GM18951 (cell line): Measurements from ENCODE around the gene IFT81.

ENCODE experiments used
- POLR2A ChIP-seq: IDR thresholded peaks from 4 replicates; pipeline ENCODE4 v1.6.1; 2011; ENCODE audit warnings: mild to moderate bottlenecking; ENCODE audit not compliant: insufficient read length, insufficient read depth; ENCODE audit errors: extremely low read depth
- in situ Hi-C: fragments of 300-500 bp; cut with MboI; formaldehyde crosslinking; loops from one replicate; pipeline ENCODE4 v1.12.0; 2022; ENCODE audit warnings: low sequenced_read_pairs, mixed read lengths, inconsistent platforms; ENCODE audit not compliant: unreplicated experiment

The IFT81 gene

GRCh38 chr12:110222433-110222832 is 98.3 kb downstream of the IFT81 start:
- in situ Hi-C loops: no loop called here
- no peak for TF ChIP-seq POLR2A

GRCh38 chr12:110223777-110224378 is 99.7 kb downstream of the IFT81 start:
- no peak for TF ChIP-seq POLR2A
- in situ Hi-C loops: no loop called here

- TF ChIP-seq POLR2A: no peak
- in situ Hi-C loops: loop anchor here (25.0 kb wide), 1 partner anchor 112 kb away; the partner anchor contains the start of gene IFT81
Observed at GRCh38 chr12:110224379-110225304, 100.5 kb downstream of the IFT81 start.

DNA sequence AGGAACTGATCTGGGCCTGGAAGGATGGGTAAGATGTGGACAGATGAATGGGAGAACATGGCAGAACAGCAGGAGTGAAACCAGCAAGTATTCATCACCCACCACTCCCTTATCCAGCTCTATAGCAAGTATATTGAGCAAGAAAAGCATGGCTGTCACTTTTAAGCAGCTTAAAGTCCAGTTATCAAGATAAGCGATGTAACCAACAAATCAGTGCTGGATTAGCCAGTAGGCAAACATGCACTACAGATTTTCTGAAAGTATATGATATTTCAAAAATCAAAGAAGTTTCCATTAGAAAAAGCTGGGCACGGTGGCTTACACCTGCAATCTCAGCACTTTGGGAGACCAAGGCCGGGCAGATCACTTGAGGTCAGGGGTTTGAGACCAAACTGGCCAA is 103.0 kb downstream of the IFT81 start:
- in situ Hi-C loops: loop anchor here (25.0 kb wide), 1 partner anchor 115 kb away; the partner anchor contains the start of gene IFT81
- TF ChIP-seq POLR2A: no peak

- in situ Hi-C loops: loop anchor here (25.0 kb wide), 1 partner anchor 116 kb away; the partner anchor contains the start of gene IFT81
Observed at GRCh38 chr12:110228348-110228747, 104.2 kb downstream of the IFT81 start.

GRCh38 chr12:110228756-110229155 is 104.6 kb downstream of the IFT81 start:
- TF ChIP-seq POLR2A: no peak
- in situ Hi-C loops: loop anchor here (25.0 kb wide), 1 partner anchor 116 kb away; the partner anchor contains the start of gene IFT81

DNA sequence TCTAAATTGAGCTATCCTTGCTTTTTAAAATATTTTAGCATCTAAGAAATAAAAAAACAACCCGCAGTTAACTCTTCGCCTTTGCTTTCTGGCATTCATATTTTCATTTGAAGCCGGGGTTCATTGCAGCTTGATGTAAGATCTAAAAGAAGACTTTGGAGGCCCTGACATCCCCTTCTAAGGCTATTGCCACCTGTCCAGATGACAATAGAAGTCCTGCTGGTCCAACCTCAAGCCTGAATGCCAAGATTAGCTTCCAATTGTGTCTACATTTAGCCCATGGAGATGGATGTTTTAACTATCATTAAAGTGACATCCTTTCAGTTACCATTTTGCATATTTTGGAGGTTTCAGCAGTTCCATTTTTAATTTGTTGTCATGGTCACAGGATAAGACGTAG is 105.3 kb downstream of the IFT81 start:
- in situ Hi-C loops: loop anchor here (25.0 kb wide), 1 partner anchor 117 kb away; the partner anchor contains the start of gene IFT81
- no peak for TF ChIP-seq POLR2A

DNA sequence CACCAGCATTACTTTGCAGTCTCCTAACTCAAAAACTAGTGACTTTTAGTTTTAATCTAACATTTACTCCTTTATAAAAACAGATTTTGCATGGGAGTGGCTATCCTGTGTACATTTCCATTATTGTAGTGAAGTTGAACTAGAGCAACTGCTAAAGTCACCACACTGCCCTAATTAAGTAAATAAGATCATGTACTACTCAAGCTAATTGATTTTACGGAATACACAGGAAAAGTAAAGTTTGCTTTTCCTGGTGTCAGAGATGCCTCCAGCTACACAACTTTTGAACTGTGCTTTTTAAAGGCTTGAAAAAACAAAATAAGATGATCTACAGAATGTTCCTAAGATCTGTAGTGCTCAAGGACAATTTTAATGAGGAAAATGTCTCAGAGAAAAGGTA is 106.5 kb downstream of the IFT81 start:
- in situ Hi-C loops: loop anchor here (25.0 kb wide), 1 partner anchor 118 kb away; the partner anchor contains the start of gene IFT81
- no peak for TF ChIP-seq POLR2A

- TF ChIP-seq POLR2A: no peak
- in situ Hi-C loops: loop anchor here (25.0 kb wide), 1 partner anchor 121 kb away; the partner anchor contains the start of gene IFT81
Observed at GRCh38 chr12:110233212-110233903, 109.2 kb downstream of the IFT81 start.

DNA sequence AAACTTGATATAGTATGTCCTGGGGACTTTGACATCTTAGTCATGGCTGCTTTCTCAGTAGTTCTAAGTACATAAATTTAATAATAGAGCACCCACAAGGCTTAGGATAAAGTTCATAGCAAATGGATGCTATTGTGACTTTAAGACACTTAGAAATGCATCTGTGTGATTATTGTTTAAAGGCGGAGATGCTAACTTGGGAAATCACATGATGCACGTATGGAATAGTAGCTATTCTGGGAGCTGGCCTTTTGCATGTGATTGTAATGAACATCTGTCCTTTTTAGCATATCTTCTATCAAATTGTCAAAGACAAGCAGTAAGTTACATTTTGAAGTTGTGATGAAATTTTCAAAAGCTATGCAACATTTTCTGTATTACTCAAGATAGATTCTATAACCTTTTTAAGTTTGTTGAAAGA is 110.2 kb downstream of the IFT81 start:
- TF ChIP-seq POLR2A: no peak
- in situ Hi-C loops: loop anchor here (25.0 kb wide), 1 partner anchor 122 kb away; the partner anchor contains the start of gene IFT81

- TF ChIP-seq POLR2A: no peak
- in situ Hi-C loops: loop anchor here (25.0 kb wide), 1 partner anchor 122 kb away; the partner anchor contains the start of gene IFT81
Observed at GRCh38 chr12:110234755-110235154, 110.6 kb downstream of the IFT81 start.

DNA sequence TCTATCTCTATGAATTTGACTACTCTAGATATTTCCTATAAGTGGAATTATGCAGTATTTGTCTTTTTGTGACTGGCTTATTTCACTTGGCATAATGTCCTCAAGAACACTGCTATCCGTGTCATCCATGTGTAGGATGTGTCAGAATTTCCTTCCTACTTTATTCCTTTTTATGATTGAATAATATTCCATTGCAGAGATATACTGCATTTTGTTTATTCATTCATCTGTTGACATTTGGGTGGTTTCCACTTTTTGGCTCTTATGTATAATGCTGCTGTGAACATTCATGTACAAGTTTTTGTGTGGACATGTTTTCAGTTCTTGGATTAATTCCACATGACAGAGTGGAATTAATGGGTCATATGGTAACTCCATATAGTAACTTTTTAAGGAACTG is 111.2 kb downstream of the IFT81 start:
- TF ChIP-seq POLR2A: no peak

GRCh38 chr12:110243227-110243626 is 119.1 kb downstream of the IFT81 start:
- TF ChIP-seq POLR2A: no peak
- in situ Hi-C loops: loop anchor here (25.0 kb wide), 1 partner anchor 131 kb away; the partner anchor contains the start of gene IFT81

More for the DNA sequence above, 111.2 kb downstream of the IFT81 start:
- in situ Hi-C loops: loop anchor here (25.0 kb wide), 1 partner anchor 123 kb away; the partner anchor contains the start of gene IFT81

DNA sequence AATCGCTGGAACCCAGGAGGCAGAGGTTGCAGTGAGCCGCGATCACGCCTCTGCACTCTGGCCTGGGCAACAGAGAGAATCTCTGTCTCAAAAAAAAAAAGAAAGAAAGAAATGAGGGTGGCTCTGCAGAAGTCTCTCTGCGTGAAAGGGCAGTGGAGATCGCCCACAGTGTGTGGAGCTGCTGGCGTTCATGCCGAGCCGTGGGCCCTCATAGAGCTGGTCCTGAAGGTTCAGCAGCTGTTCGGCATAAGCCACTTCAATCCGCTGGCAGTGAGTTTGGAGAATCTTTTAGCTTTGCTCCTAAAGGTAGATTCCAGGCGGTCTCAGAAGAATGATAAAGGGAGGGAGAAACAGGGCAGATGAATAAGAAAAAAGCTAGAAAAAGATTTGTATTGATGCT is 120.2 kb downstream of the IFT81 start:
- in situ Hi-C loops: loop anchor here (25.0 kb wide), 1 partner anchor 132 kb away; the partner anchor contains the start of gene IFT81
- no peak for TF ChIP-seq POLR2A
